ENCODE results near the gene TRAPPC12.
A peak's percentile ranks its signal among the peaks of the same experiment; 100 is the strongest.
"Not testable (repeated sequence)": the region's sequence is repeated elsewhere in the genome, so short reads cannot be mapped to it uniquely, and the experiment has no call there.

TRAPPC12 gene

DNA sequence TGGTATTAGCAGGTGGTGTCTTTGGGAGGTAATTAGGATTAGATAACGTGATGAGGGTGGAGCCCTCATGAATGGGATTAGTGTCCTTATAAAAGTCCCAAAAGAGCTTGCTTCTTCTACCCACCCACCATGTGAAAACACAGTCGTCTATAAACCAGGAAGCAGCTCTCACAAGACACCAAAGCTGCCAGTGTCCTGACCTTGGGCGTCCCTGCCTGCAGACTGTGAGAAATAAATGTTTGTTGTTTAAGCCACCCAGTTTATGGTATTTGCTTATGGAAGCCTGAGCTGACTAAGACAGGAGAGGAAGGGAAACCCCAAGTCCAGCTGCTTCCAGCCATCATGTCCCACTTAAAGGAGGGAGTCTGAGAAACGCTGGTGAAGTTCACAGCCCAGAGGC lies 126.3 kb downstream of the TRAPPC12 start:
- no peak for DNase-seq (ENCODE audit: low spot score)

GRCh38 chr2:3512086-3512485 lies 132.6 kb downstream of the TRAPPC12 start:
- no peak for DNase-seq (ENCODE audit: low spot score)

DNA sequence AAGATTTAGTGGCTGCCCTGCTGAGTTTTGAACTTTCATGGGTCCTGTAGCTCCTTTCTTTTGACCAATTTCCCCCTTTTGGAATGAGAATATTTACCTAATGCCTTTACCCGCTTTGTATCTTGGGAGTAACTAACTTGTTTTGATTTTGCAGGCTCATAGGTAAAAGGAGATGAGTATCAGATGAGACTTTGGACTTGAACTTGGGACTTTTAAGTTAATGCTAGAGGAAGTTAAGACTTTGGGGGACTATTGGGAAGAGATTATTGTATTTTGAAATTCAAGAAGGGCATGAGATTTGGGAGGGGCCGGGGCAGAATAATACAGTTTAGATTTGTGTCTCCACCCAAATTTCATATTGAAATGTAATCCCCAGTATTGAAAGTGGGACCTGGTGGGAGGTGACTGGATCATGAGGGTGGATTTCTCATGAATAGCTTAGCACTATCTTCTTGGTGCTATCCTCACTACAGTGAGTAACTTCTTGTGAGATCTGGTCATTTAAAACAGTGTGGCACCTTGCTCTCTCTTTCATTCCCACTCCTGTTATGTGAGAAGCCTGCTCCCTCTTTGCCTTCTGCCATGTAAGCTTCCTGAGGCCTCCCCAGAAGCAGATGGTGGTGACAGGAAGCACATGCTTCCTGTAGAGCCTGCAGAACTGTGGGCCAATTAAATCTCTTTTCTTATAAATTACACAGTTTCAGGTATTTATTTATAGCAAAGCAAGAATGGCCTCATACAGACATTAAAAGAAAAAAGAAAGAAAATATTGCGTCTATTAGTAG lies 133.7 kb downstream of the TRAPPC12 start:
- DNase-seq (ENCODE audit: low spot score): no peak

GRCh38 chr2:3515438-3515837 lies 135.9 kb downstream of the TRAPPC12 start:
- DNase-seq (ENCODE audit: low spot score): not testable (repeated sequence)

- DNase-seq (ENCODE audit: low spot score): no peak
Measured at GRCh38 chr2:3516831-3517230, 137.3 kb downstream of the TRAPPC12 start.

GRCh38 chr2:3517948-3518495 lies 138.5 kb downstream of the TRAPPC12 start:
- DNase-seq (ENCODE audit: low spot score): no peak

DNA sequence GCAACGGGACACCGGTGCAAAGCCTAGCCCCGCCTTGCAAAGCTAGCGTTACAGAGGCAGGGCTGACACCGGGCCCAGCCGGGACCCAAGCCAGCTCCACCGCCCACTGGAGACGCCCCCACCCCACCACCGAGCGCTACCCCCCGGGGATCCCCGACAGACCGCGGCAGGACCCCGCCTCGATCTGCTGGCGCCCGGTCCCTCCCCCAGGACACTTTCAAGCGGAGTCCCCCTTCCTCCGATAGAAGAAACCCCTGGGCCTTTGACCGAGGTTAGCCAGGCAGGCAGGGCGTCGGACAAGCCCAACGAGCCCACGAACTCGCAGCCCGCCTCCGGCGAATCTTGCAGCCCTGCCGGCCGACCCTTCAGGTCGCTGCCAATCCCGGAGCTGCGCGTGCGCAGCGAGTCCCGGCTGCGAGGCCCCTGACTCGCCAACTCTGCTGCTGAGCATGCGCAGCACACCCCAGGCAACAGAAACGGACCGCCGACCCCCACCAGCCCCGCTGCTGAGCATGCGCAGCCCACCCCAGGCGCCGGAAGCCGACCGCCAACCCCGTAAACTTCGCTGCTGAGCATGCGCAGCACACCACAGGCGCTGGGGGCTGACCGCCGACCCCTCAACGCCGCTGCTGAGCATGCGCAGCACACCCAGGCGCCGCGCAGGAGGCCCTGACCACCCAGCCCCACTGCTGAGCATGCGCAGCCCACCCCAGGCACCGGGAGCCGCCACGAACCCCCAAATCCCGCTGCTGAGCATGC lies 139.2 kb downstream of the TRAPPC12 start:
- peak; percentile 76 for DNase-seq (ENCODE audit: low spot score)

GRCh38 chr2:3519255-3520205 lies 140.0 kb downstream of the TRAPPC12 start, which contains the start of gene ADI1:
Gene ADI1, minus strand, starts transcription at chr2:3519531. Its CDS starts 44 bp downstream, at chr2:3519487.
- DNase-seq (ENCODE audit: low spot score): no peak

- DNase-seq (ENCODE audit: low spot score): no peak
Measured at GRCh38 chr2:3520591-3520990, 141.1 kb downstream of the TRAPPC12 start.

GRCh38 chr2:3522961-3523421 lies 143.5 kb downstream of the TRAPPC12 start:
- DNase-seq (ENCODE audit: low spot score): no peak

DNA sequence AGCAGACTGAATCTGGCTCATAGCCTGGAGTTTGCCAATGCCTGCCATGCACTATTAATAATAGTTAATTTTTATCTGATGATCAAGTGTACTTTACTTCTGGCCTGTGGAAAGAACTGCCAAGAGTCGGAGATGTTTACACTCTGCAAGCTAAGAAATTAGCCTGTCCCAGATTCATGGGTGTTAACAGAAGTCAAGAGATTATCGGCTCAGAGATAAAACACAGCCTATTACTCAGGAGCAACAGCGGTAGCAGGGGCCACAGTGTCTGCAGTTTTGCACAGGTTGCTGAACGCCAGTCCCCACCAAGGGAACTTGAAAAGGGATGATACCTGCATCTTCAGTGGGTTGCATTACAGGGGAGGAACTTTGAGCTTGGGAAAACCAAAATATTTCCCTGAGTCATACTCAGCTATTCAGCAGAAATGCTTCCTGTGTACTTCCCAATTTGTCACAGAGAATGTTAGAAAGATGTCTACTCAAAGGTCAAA lies 144.1 kb downstream of the TRAPPC12 start:
- no peak for DNase-seq (ENCODE audit: low spot score)

DNA sequence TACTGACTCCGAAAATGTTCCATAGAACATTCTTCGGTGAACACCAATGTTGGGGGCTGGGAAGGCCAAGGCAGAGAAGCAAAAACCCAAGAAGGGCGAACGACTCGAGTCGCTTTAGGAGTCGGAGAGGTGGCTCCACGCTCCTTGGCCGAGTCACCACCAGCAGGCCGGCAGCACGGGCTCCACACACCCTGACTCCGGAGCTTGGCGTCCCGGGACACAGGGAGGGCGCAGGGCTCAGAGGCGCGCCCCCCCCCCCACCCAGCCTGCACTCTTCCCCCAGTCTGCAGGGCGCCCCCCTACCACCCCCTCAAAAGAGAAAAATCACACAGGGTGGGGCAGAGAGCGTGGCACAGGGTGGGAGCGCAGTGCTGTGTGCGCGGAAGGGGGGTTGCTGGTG lies 147.4 kb downstream of the TRAPPC12 start:
- no peak for DNase-seq (ENCODE audit: low spot score)

- DNase-seq (ENCODE audit: low spot score): no peak
Measured at GRCh38 chr2:3527886-3528785, 148.6 kb downstream of the TRAPPC12 start.
